PC-3 (cell line): Measurements from ENCODE around the gene NKX2-4. TPM values are rescaled to one million over a fixed set of nuclear protein-coding genes. Genes with fewer than 3 reads are reported as not detected.

Experiments used
- ATAC-seq: fragments of 200-7000 bp; cut with Tn5 transposase; 2 replicates; pipeline ENCODE4 v1.9.1; 2020; ENCODE audit warnings: mild to moderate bottlenecking, moderate library complexity
- BruUV-seq: library from RNA; stranded (reverse); fragments of 400-500 nt; replicated peaks from 2 replicates; lab custom pipeline; 2021; lab: Mats Ljungman, UMichigan
- CTCF ChIA-PET: fragments of 300-600 bp; sonication (Branson Sonifier 250); formaldehyde crosslinking; loops from one replicate; lab custom pipeline; 2022; ENCODE audit warnings: antibody characterized with exemption; lab: Charles Lee
- POLR2A ChIA-PET: fragments of 300-600 bp; sonication (Branson Sonifier 250); formaldehyde crosslinking; loops from one replicate; lab custom pipeline; 2022; ENCODE audit warnings: antibody characterized with exemption; ENCODE audit not compliant: unreplicated experiment; lab: Charles Lee
- DNase-seq: peaks from one replicate; pipeline ENCODE4 v3.0.0-alpha.2; 2015
- H2AFZ ChIP-seq: fragments of 300-600 bp; sonication (generic); 2 replicates; pipeline ENCODE4 v1.6.0; 2016; ENCODE audit warnings: antibody characterized with exemption, low read length
- H3F3A ChIP-seq: fragments of 300-600 bp; sonication (generic); one replicate; pipeline ENCODE4 v1.6.0; 2017; ENCODE audit warnings: antibody characterized with exemption, low read length, control low read depth, mild to moderate bottlenecking; ENCODE audit not compliant: unreplicated experiment
- H3K27ac ChIP-seq: fragments of 300-600 bp; sonication (generic); 2 replicates; pipeline ENCODE4 v1.5.1; 2016; ENCODE audit warnings: mild to moderate bottlenecking, low read length
- H3K27me3 ChIP-seq: fragments of 300-600 bp; sonication (generic); 2 replicates; pipeline ENCODE4 v1.6.1; 2016; ENCODE audit warnings: low read length, mixed read lengths
- H3K36me3 ChIP-seq: fragments of 300-600 bp; sonication (generic); 2 replicates; pipeline ENCODE4 v1.6.1; 2016; ENCODE audit warnings: low read depth, mixed run types, low read length, mixed read lengths
- H3K4me1 ChIP-seq: fragments of 300-600 bp; sonication (generic); 2 replicates; pipeline ENCODE4 v1.5.1; 2016; ENCODE audit warnings: low read length; ENCODE audit not compliant: insufficient read depth
- H3K4me2 ChIP-seq: fragments of 300-600 bp; sonication (generic); 2 replicates; pipeline ENCODE4 v1.6.0; 2016; ENCODE audit warnings: low read length
- H3K4me3 ChIP-seq: fragments of 300-600 bp; sonication (generic); 2 replicates; pipeline ENCODE4 v1.5.1; 2016; ENCODE audit warnings: mild to moderate bottlenecking, low read length, mixed read lengths
- H3K79me2 ChIP-seq: fragments of 300-600 bp; sonication (generic); 2 replicates; pipeline ENCODE4 v1.6.1; 2017; ENCODE audit warnings: low read length, mixed read lengths
- H3K9ac ChIP-seq: fragments of 300-600 bp; sonication (generic); 2 replicates; pipeline ENCODE4 v1.6.0; 2016; ENCODE audit warnings: mild to moderate bottlenecking, low read length
- H3K9me2 ChIP-seq: fragments of 300-600 bp; sonication (generic); replicated peaks from 2 replicates; pipeline ENCODE4 v1.6.1; 2016; ENCODE audit warnings: mixed run types, low read length, mixed read lengths
- H3K9me3 ChIP-seq: fragments of 300-600 bp; sonication (generic); 2 replicates; pipeline ENCODE4 v1.6.1; 2016; ENCODE audit warnings: low read length, mixed read lengths
- H4K20me1 ChIP-seq: fragments of 300-600 bp; sonication (generic); 2 replicates; pipeline ENCODE4 v1.6.1; 2016; ENCODE audit warnings: low read length, mixed read lengths
- CTCF ChIP-seq: fragments of 300-600 bp; sonication (generic); conservative IDR thresholded peaks from 2 replicates; pipeline ENCODE4 v1.5.1; 2017; ENCODE audit warnings: antibody characterized with exemption, low read depth, mild to moderate bottlenecking, low read length
- EZH2 ChIP-seq: fragments of 300-600 bp; sonication (generic); IDR thresholded peaks from one replicate; pipeline ENCODE4 v1.6.1; 2017; ENCODE audit warnings: antibody characterized with exemption, mild to moderate bottlenecking, low read length; ENCODE audit not compliant: unreplicated experiment
- EZH2phosphoT487 ChIP-seq: fragments of 300-600 bp; sonication (generic); IDR thresholded peaks from 2 replicates; pipeline ENCODE4 v1.6.1; 2018; ENCODE audit warnings: mild to moderate bottlenecking, antibody characterized with exemption, low read length, borderline replicate concordance
- intact Hi-C: fragments of 100-400 bp; cut with micrococcal nuclease; formaldehyde crosslinking; loops from 2 replicates; pipeline ENCODE4 v1.9.0; 2023
- total RNA-seq: library from RNA; depleted of rRNA; stranded (reverse); fragments of >200 nt; gene quantifications from 2 replicates; pipeline ENCODE4 v1.2.3, GENCODE V29; 2014

NKX2-4 gene
- total RNA-seq, 1 experiment from 2014 or later = not detected

GRCh38 chr20:21411725-21412124, 14.4 kb upstream of the NKX2-4 start:
- H3K9me2 ChIP-seq = no peaks in the 10 kb centered on the region
- H3K27ac ChIP-seq = no peak overlapping the region
- H3K4me1 ChIP-seq = no peaks in the 10 kb centered on the region
- no peaks in the 10 kb centered on the region for H3K36me3 ChIP-seq
- no TSS peak for BruUV-seq
- H3K27me3 ChIP-seq = peaks cover 14% of the 10 kb centered on the region
- CTCF ChIA-PET = no interaction called here
- ATAC-seq = no peak
- no peaks in the 10 kb centered on the region for H3K79me2 ChIP-seq
- H3K4me3 ChIP-seq = no peak overlapping the region
- POLR2A ChIA-PET = no interaction called here
- no peaks in the 10 kb centered on the region for H3F3A ChIP-seq
- TF ChIP-seq EZH2 (no peak), EZH2phosphoT487 (no peak), CTCF (no peak)
- H3K9me3 ChIP-seq = no peaks in the 10 kb centered on the region
- H2AFZ ChIP-seq = no peak overlapping the region
- no peak overlapping the region for H3K9ac ChIP-seq
- intact Hi-C loops = no loop called here
- no peak overlapping the region for H3K4me2 ChIP-seq
- H4K20me1 ChIP-seq = no peaks in the 10 kb centered on the region
- DNase-seq = no peak

DNA sequence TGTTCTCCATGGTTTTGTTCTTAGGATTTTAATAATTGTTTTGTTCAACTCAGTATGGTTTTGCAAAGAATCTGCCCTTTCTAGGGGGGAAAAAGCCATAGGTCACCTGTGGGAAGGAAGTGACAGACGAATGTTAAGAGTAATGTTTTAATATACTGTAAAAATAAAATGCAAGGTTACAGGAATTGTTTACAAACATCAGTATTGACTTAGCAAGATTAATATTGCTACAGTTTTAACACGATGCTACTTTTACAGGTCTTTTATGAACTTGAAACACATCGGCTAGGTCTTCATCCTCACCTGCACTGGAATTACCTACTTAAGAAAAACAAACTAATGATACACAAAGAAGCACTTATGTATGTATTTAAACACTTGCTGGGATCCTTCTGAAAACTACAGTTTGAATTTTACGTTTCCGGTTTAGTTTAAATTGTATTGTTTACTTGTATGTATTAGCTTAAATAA, 1.7 kb upstream of the NKX2-4 start:
- no peaks in the 10 kb centered on the region for H3K36me3 ChIP-seq
- DNase-seq (no peak), ATAC-seq (no peak)
- H2AFZ ChIP-seq = no peak overlapping the region
- no peaks in the 10 kb centered on the region for H3K4me1 ChIP-seq
- peaks cover 59% of the 10 kb centered on the region for H3K27me3 ChIP-seq
- H3K9ac ChIP-seq = no peak overlapping the region
- H3F3A ChIP-seq = no peaks in the 10 kb centered on the region
- H3K9me2 ChIP-seq = no peaks in the 10 kb centered on the region
- no peaks in the 10 kb centered on the region for H3K79me2 ChIP-seq
- H4K20me1 ChIP-seq = no peaks in the 10 kb centered on the region
- no peaks in the 10 kb centered on the region for H3K9me3 ChIP-seq
- H3K4me2 ChIP-seq = no peak overlapping the region
- intact Hi-C loops = no loop called here
- H3K4me3 ChIP-seq = no peak overlapping the region
- H3K27ac ChIP-seq = no peak overlapping the region
- ChIA-PET POLR2A (no interaction called here), CTCF (no interaction called here)
- no TSS peak for BruUV-seq
- TF ChIP-seq EZH2 (no peak), EZH2phosphoT487 (no peak), CTCF (no peak)

DNA sequence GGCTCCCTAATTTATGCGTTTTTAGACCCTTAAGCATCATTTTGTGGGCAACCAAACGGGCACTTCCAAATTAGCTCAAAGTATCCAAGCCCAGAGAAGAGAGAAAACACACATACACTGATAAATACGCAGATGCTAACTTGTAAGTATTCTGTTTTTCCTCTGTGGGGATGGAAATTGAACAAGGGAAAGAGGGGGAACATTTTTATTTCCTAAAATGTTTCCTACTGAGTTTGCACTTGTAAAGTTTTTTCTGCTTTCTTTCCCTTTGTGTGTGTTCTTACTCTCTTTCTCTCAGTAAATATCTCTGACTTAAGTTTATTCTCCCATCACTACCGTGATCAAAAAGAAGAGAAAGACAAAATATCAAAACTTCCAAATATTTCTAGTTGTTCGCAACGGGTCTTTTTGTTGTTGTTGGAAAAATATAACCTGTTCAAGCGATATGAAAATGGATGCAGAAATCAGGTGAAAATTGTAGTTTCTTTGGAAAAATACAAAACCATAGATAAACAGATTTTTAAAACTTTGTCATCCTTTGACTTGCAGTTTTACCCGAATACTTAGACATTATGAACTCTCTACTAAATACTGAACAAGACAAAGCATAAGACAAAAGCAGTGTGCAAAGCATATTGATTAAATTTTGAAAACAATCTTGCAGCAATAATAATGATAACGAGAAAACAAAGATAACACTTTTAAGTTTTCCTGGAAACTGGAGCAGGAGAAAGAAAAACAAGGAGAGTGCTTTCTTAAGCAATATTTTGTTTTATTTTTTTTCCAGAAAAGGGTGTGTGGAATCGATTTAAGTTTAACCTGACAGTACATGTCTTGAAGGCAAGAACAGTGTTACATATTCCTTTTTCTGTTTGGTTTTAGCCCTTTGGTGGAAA, 1.0 kb upstream of the NKX2-4 start:
- H3F3A ChIP-seq = no peaks in the 10 kb centered on the region
- CTCF ChIA-PET = no interaction called here
- H3K27me3 ChIP-seq = peaks cover 54% of the 10 kb centered on the region
- DNase-seq (no peak), ATAC-seq (no peak)
- no peak overlapping the region for H3K9ac ChIP-seq
- no peaks in the 10 kb centered on the region for H3K9me2 ChIP-seq
- TF ChIP-seq EZH2 (no peak), EZH2phosphoT487 (no peak), CTCF (no peak)
- POLR2A ChIA-PET = no interaction called here
- no peak overlapping the region for H3K4me3 ChIP-seq
- no peak overlapping the region for H2AFZ ChIP-seq
- H3K9me3 ChIP-seq = no peaks in the 10 kb centered on the region
- BruUV-seq = no TSS peak
- H3K4me2 ChIP-seq = no peak overlapping the region
- H3K27ac ChIP-seq = no peak overlapping the region
- no peaks in the 10 kb centered on the region for H3K79me2 ChIP-seq
- intact Hi-C loops = no loop called here
- no peaks in the 10 kb centered on the region for H3K4me1 ChIP-seq
- no peaks in the 10 kb centered on the region for H3K36me3 ChIP-seq
- H4K20me1 ChIP-seq = no peaks in the 10 kb centered on the region
